MM.1S (cell line): ENCODE data around the gene AHNAK.

Experiments used
- DNase-seq: peaks from one replicate; pipeline ENCODE4 v3.0.0-alpha.2; 2015
- H2AFZ ChIP-seq: fragments of 300-600 bp; sonication (generic); 2 replicates; pipeline ENCODE4 v1.6.0; 2016; ENCODE audit warnings: antibody characterized with exemption, low read length
- H3F3A ChIP-seq: fragments of 300-600 bp; sonication (generic); 2 replicates; pipeline ENCODE4 v1.6.1; 2016; ENCODE audit warnings: mild to moderate bottlenecking, antibody characterized with exemption, low read length, moderate library complexity, mixed read lengths; ENCODE audit not compliant: insufficient read depth
- H3K27ac ChIP-seq: fragments of 300-600 bp; sonication (generic); 2 replicates; pipeline ENCODE4 v1.5.1; 2016; ENCODE audit warnings: mild to moderate bottlenecking, low read length
- H3K27me3 ChIP-seq: fragments of 300-600 bp; sonication (generic); replicated peaks from 2 replicates; pipeline ENCODE4 v1.6.0; 2016; ENCODE audit warnings: low read length; ENCODE audit not compliant: insufficient read depth
- H3K36me3 ChIP-seq: fragments of 300-600 bp; sonication (generic); replicated peaks from 2 replicates; pipeline ENCODE4 v1.6.1; 2016; ENCODE audit warnings: mild to moderate bottlenecking, low read length, mixed read lengths; ENCODE audit not compliant: insufficient read depth
- H3K4me1 ChIP-seq: fragments of 300-600 bp; sonication (generic); 2 replicates; pipeline ENCODE4 v1.6.1; 2016; ENCODE audit warnings: low read length, mixed read lengths
- H3K4me2 ChIP-seq: fragments of 300-600 bp; sonication (generic); 2 replicates; pipeline ENCODE4 v1.6.0; 2016; ENCODE audit warnings: low read depth, low read length
- H3K4me3 ChIP-seq: fragments of 300-600 bp; sonication (generic); 2 replicates; pipeline ENCODE4 v1.5.1; 2016; ENCODE audit warnings: low read length, mixed read lengths
- H3K79me2 ChIP-seq: fragments of 300-600 bp; sonication (generic); 2 replicates; pipeline ENCODE4 v1.6.1; 2016; ENCODE audit warnings: mixed run types, low read length, mixed read lengths
- H3K9ac ChIP-seq: fragments of 300-600 bp; sonication (generic); 2 replicates; pipeline ENCODE4 v1.6.1; 2016; ENCODE audit warnings: low read length, mixed read lengths
- H3K9me2 ChIP-seq: fragments of 300-600 bp; sonication (generic); replicated peaks from 2 replicates; pipeline ENCODE4 v1.6.1; 2016; ENCODE audit warnings: mild to moderate bottlenecking, low read length, mixed read lengths; ENCODE audit not compliant: insufficient read depth
- H3K9me3 ChIP-seq: fragments of 300-600 bp; sonication (generic); replicated peaks from 2 replicates; pipeline ENCODE4 v1.6.1; 2016; ENCODE audit warnings: mild to moderate bottlenecking, low read length, mixed read lengths; ENCODE audit not compliant: insufficient read depth
- H4K20me1 ChIP-seq: fragments of 300-600 bp; sonication (generic); 2 replicates; pipeline ENCODE4 v1.6.1; 2016; ENCODE audit warnings: mild to moderate bottlenecking, low read length, moderate library complexity, mixed read lengths; ENCODE audit not compliant: insufficient read depth
- EZH2 ChIP-seq: fragments of 300-600 bp; sonication (generic); optimal IDR thresholded peaks from 2 replicates; pipeline ENCODE3; 2017; ENCODE audit warnings: low read depth, mild to moderate bottlenecking, antibody characterized with exemption, low read length, mixed read lengths
- EZH2phosphoT487 ChIP-seq: fragments of 300-600 bp; sonication (generic); IDR thresholded peaks from 2 replicates; pipeline ENCODE4 v1.6.1; 2018; ENCODE audit warnings: antibody characterized with exemption, low read length
- TF ChIP-seq, protein P1 (sequence below): fragments of 300-600 bp; sonication (generic); IDR thresholded peaks from 2 replicates; pipeline ENCODE4 v1.5.1; 2016; ENCODE audit warnings: antibody characterized with exemption, low read length, mixed read lengths

The AHNAK gene

DNA sequence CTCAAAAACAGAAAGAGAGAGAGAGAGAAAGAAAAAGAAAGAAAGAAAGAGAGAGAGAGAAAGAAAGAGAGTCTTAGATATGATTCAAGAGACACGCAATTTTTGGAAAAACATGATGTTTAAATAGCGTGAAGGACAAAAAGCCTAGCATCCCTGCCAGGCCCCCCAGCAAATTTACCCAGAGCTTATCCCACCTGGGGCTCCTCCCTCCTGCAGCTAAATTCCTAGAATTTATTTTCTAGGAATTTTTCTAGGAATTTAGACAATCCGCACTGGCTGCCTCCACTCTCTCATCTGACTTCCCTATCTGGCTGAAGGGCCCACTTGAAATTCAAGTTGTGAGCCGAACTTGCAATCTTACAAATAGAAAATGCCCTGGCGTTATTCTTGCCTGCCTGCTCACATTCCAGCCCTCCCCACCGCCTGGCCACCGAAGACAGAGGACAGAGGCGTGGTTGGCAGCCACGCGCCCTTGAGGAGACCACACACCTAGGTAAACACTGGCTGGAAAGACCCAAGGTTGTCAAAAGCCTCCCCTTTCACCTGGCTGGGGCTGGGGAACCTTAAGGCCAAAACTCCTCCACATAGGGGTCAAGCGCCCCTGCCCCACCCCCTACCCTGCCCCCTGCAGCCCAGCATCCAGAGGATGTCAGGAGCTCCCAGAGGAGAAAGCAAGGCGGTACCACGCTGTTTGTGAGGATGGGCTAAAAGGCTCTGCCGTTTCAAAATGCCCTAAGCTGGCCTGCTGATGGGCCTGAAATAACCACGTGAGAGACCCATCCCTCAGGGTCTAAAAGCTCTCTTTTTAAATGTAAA, 42.2 kb downstream of the AHNAK start:
- no peak overlapping the region for H3K4me3 ChIP-seq
- H3K36me3 ChIP-seq = no peaks in the 10 kb centered on the region
- H3F3A ChIP-seq = no peaks in the 10 kb centered on the region
- no peaks in the 10 kb centered on the region for H3K9me3 ChIP-seq
- no peak overlapping the region for H3K4me2 ChIP-seq
- H3K4me1 ChIP-seq = peaks cover 10% of the 10 kb centered on the region
- no peaks in the 10 kb centered on the region for H4K20me1 ChIP-seq
- H3K27ac ChIP-seq = no peak overlapping the region
- no peaks in the 10 kb centered on the region for H3K27me3 ChIP-seq
- no peak for TF ChIP-seq EZH2phosphoT487
- TF ChIP-seq EZH2 = no peak
- TF ChIP-seq, protein P1, sequence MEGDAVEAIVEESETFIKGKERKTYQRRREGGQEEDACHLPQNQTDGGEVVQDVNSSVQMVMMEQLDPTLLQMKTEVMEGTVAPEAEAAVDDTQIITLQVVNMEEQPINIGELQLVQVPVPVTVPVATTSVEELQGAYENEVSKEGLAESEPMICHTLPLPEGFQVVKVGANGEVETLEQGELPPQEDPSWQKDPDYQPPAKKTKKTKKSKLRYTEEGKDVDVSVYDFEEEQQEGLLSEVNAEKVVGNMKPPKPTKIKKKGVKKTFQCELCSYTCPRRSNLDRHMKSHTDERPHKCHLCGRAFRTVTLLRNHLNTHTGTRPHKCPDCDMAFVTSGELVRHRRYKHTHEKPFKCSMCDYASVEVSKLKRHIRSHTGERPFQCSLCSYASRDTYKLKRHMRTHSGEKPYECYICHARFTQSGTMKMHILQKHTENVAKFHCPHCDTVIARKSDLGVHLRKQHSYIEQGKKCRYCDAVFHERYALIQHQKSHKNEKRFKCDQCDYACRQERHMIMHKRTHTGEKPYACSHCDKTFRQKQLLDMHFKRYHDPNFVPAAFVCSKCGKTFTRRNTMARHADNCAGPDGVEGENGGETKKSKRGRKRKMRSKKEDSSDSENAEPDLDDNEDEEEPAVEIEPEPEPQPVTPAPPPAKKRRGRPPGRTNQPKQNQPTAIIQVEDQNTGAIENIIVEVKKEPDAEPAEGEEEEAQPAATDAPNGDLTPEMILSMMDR = no peak
- no peak overlapping the region for H3K9ac ChIP-seq
- H3K9me2 ChIP-seq = no peaks in the 10 kb centered on the region
- H3K79me2 ChIP-seq = no peaks in the 10 kb centered on the region
- no peak overlapping the region for H2AFZ ChIP-seq
- no peak for DNase-seq

DNA sequence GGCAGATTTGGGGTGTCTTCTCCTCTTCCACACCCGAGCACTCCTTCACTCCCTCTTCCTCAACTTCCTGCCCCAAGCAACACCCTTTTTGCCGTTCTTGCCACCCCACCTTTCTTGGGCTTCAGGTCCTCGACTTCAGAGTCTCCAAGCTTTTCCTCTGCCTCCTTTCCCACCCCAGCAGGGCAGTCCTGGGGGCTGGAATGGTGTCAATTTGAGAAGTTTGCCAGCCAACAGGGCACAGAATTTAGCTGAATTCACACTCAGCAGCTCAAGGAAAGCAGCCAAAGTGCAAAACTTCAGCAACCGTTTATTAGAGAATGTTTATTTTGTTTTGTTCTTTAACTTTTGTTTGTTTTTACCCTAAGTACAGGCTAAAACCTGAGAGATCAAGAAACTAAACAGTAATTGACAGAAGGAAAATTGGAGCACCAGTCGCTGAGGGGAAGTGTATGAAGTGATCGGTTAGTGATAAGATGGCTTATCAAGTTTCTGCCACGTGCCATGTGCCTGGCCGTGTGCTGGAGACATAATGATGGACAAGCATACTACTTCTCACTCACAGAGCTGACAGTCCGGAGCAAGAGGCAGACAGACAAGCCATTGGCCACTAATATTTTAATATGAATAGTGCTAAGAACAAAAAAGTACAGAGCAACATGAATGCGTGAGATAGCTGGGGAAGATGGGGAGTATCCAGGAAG, 44.4 kb downstream of the AHNAK start:
- Histone ChIP-seq H3K9me3 (no peaks in the 10 kb centered on the region), H3K27me3 (no peaks in the 10 kb centered on the region), H3K4me1 (no peaks in the 10 kb centered on the region), H3K4me2 (no peak overlapping the region), H3K9me2 (no peaks in the 10 kb centered on the region), H3K27ac (no peak overlapping the region), H3K36me3 (no peaks in the 10 kb centered on the region), H2AFZ (no peak overlapping the region), H3K79me2 (no peaks in the 10 kb centered on the region), H3K9ac (no peak overlapping the region), H3K4me3 (no peak overlapping the region), H4K20me1 (no peaks in the 10 kb centered on the region), H3F3A (no peaks in the 10 kb centered on the region)
- no peak for TF ChIP-seq EZH2phosphoT487
- TF ChIP-seq EZH2 = no peak
- DNase-seq = no peak

DNA sequence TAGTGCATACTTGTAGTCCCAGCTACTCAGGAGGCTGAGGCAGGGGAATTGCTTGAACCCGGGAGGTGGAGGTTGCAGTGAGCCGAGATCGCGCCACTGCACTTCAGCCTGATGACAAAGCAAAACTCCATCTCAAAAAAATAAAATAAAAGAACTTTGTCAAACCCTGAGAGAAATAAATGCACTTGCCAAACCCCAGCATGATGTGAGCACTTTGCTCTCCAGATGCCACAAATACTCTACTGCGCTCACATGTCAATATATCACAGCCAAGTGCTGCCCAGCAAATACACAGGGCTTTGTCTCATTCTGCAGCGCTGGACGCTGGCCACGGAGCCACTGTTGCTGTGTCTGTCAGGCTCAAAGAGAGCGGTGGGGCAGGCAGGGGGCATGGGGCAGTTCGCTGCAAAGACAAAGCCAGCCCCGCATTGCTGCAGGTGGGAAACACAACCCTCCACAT, 45.1 kb downstream of the AHNAK start:
- TF ChIP-seq EZH2 (no peak), EZH2phosphoT487 (no peak)
- TF ChIP-seq, protein P1 = no peak
- no peak for DNase-seq
- Histone ChIP-seq H3K4me1 (no peaks in the 10 kb centered on the region), H3K79me2 (no peaks in the 10 kb centered on the region), H3K4me3 (no peak overlapping the region), H3K9me3 (no peaks in the 10 kb centered on the region), H3K9me2 (no peaks in the 10 kb centered on the region), H3K4me2 (no peak overlapping the region), H3K27ac (no peak overlapping the region), H3F3A (no peaks in the 10 kb centered on the region), H3K27me3 (no peaks in the 10 kb centered on the region), H3K36me3 (no peaks in the 10 kb centered on the region), H4K20me1 (no peaks in the 10 kb centered on the region), H2AFZ (no peak overlapping the region), H3K9ac (no peak overlapping the region)
